ENCODE results near the gene UNC13C.

UNC13C gene

DNA sequence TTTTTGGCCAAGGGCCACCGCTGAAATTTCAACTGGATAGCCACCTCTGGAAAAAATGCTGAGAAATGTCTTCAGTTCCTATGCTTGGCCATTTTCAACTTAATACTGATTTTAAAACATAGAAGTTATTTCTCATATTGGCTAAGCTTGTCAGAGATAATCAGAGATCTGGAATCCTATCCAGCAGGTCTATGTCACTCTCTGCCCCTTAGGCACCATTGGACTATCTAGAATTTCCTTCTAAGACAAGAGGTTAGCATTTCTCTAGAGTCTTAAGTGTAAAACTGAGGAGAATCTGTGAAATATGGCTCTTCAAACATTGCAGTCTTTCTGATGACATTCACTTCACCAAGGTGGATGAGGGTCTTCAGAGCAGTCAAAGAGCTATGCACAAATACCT lies 597.3 kb downstream of the UNC13C start:
- DNase-seq = no peak

GRCh38 chr15:54576298-54576935 lies 598.2 kb downstream of the UNC13C start:
- DNase-seq = no peak

DNA sequence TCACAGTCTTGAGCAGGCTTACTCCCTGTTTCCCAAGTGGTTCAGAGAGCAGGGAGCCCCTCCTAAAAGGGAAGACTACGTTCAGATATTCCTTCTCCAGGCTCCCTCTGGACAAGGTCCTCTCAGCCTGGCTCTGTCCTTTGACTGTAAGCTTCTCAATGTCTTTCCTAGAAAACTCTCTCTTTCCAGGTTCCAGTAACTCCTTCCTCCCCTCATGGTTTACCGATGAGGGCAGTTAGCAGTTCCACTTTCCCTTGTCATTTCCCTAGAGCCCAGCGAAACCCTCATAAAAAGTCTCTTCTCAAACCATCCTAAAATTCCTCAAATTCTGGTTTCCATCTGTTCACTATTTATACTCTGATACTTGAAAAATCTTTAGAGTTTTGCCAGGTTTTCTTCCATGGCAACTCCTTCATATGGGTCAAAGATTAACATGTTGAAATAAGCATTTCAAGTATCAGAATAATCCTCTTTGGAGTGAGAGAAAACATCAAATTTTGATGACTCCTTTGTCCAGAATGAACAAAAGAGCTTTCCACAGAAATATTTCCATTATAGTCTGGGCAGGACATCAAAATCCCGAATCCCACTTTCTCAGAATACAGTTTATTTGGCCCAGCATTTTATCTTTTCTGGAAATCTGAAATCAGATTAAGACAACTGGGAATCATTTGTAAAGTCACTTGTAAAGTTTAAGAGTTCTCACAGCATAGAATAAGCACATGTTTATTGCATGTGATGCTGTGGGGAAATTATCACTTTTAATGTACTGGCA lies 599.4 kb downstream of the UNC13C start:
- no peak for DNase-seq

DNA sequence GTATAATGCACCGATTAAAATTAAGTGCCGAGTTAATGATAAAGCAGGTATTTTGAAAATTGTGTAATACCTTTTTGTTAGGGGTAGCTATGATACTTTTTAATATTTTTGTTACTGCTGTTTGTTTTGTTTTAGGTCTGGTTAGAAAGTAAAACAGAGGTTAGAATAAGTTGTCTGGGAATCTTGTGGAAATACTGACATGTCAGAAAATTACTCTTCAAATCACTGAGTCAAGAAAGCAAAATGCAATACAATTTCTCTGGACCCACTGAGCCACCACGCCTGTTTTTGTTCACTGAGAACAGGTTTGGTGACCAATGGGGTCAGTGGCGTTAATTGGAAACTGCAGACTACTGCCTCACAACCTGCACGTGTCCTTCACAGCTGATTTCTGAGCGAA lies 601.6 kb downstream of the UNC13C start:
- no peak for DNase-seq

DNA sequence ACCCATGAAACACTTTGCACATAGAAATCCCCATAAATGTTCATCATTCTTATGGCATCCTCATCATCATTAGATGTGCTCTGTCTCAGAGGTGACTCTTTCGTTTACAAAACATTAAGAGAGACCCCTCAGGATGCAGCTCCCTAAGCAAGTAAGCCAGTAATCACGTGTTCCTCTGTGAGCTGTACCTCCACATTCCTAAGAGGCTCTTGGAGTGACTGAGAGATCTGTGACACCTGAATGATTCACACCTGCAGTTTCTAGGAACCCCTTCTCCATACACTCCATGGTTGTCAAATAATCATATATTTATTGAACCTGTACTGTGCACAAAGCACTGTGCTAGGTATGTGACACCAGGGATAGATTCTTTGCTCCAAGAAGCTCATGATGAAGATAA lies 602.4 kb downstream of the UNC13C start:
- DNase-seq = no peak

- DNase-seq = no peak
Observed at GRCh38 chr15:54582863-54583643, 604.8 kb downstream of the UNC13C start.

GRCh38 chr15:54585063-54585462 lies 606.8 kb downstream of the UNC13C start:
- DNase-seq = no peak

- DNase-seq = no peak
Observed at GRCh38 chr15:54594115-54594514, 615.9 kb downstream of the UNC13C start.

GRCh38 chr15:54599386-54599785 lies 621.1 kb downstream of the UNC13C start:
- no peak for DNase-seq

DNA sequence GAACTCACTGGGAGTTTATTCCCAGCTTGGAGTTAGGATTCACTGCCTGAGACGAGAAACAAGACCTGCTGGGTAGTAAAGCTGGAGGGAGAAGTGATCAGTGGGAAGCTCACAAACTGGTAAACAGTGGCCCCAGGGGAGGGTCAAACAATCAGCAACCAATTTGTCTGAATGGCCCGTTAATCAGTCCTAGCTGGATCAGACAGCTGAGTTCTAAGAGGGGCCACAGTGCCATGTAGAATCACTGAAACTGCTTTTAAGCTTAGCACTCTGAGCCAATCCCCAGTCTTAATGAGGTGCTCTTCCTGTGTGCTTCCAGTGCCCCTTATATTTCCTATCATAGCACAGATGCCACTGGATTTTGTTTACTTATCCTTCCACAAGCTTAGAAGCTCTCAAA lies 626.8 kb downstream of the UNC13C start:
- no peak for DNase-seq

DNA sequence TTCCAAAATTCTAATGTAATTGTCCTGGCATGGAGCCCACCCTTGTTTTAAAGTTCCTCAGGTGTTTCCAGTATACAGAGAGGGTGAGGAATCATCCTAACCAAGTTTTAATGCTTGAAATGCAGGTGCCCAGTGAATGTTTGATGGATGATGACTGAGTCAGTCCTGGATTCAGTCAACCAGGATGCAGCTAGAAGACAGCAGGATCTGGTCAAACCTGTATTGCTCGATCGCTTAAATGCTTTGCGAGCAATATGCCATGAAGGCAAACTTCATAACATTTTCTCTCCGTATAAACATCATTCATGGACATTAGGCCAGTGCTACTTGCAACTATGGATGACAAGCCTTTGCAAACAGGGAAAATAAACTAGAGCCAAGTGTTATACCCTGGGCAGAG lies 627.3 kb downstream of the UNC13C start:
- no peak for DNase-seq

GRCh38 chr15:54608876-54609835 lies 630.9 kb downstream of the UNC13C start:
- no peak for DNase-seq

- DNase-seq = no peak
Observed at GRCh38 chr15:54618120-54618519, 639.9 kb downstream of the UNC13C start.

DNA sequence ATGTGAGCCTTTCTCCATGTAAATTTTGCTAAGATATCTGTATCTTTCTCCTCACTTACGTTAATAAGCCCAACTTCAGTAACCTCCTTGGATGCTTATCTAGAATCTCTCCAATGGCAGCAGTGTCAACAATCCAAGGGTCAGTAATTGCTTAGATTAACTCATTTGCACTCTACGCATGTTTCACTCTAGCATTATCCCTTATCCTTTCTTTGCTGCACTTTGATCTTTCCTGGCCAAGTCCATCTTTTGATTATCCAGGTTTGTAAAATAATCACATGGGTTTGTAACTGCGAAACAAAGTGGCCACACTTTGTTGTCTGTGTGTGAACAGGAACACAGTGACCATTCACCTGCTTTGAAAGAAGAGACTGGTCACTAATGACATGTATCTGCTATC lies 640.9 kb downstream of the UNC13C start:
- no peak for DNase-seq

- no peak for DNase-seq
Observed at GRCh38 chr15:54620916-54621315, 642.7 kb downstream of the UNC13C start.

GRCh38 chr15:54636147-54636546 lies 657.9 kb downstream of the UNC13C start:
- DNase-seq = no peak

DNA sequence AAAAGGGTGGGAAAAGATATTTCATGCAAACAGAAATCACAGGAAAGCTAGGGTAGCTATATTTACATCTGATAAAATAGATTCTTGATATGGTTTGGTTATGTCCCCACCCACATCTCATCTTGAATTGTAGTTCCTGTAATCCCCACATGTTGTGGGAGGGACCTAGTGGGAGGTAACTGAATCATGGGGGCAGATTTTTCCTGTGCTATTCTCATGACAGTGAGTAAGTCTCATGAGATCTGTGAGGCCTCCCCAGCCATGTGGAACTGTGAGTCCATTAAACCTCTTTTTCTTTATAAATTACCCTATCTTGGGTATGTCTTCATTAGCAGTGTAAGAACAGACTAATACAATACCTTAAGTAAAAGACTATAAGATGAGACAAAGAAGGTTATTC lies 660.4 kb downstream of the UNC13C start:
- DNase-seq = no peak

GRCh38 chr15:54640873-54641272 lies 662.6 kb downstream of the UNC13C start:
- DNase-seq = no peak

DNA sequence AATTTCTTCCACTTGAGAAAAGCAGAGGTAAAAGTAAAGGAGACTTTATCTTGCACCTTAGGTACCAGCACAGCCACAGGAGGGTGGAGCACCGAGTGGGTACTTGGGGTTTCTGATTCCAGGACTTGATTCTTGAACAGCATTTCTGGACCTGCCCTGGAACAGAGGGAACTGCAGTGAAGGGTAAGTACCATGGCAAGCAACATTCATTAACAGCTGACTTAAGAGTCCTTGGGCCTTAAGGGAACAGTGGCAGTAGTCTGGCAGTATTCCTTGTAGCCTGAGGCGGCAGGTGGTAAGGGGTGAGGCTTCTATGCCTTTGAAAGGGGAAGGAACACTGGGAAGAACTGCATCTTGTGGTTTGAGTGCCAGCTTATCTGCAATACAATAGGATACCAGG lies 666.6 kb downstream of the UNC13C start:
- no peak for DNase-seq

DNA sequence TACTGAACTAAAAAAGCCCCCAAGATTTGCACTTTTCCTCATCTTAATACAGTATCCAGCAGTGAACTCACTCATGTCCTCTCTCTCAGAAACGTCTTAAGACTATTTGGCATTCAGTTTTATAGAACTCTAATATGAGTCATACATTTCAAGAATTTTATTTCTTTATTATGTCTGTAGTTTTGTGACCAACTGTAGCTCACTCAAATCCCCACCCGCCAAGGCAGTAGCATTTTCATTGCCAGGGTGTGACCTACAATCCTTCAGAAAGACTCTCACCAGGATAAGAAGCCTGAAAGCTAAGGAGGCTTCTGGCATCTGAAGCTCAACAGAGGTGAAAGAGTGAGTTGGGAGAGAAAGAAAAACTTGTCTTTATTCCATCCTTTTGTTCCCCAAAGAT lies 681.4 kb downstream of the UNC13C start:
- no peak for DNase-seq

GRCh38 chr15:54660356-54660755 lies 682.1 kb downstream of the UNC13C start:
- no peak for DNase-seq

DNA sequence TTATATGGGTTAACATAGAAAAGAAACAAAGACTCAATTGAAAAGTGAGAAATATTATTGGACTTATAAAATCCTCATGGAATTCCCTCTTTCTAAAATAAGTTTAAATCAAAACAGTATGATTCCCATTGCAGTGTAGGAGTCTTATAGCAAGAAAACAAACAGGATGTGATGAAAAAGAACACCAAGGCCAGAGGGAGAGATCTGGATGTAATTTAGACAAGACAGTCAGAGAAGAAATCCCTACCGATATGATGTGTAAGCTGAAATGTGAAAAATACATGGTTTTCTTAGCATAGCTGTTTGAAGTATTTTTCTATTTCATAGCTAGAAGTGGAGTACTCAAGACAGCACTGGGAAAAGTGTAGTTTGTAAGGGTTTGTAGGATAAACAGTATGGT lies 697.0 kb downstream of the UNC13C start:
- DNase-seq = no peak

DNA sequence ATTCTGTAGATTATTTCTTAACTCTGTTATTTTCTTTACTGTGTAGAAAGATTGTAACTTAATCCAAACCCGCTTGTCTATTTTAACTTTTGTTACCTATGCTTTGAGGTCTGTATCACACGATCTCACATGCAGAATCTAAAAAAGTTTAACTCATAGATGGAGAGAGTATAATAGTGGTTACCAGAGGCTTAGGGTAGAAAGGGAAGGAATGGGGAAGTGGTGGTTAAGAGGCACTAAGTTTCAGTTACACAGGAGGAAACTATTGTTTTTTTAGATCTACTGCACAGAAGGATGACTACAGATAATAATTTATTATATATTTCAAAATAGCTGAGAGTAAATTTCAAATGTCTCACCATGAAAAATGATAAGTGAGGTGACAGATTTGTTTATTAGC lies 703.3 kb downstream of the UNC13C start:
- no peak for DNase-seq
